IMR-90 (cell line): ENCODE results near the gene XPA. TPM values are rescaled to one million over a fixed set of nuclear protein-coding genes. Genes with fewer than 3 reads are reported as not detected.

Experiments used
- ATAC-seq: fragments of 200-7000 bp; cut with Tn5 transposase; 2 replicates; pipeline ENCODE4 v1.9.1; 2020; ENCODE audit warnings: low read depth, mild to moderate bottlenecking, moderate library complexity
- BruUV-seq: library from RNA; stranded (reverse); fragments of 400-500 nt; replicated peaks from 2 replicates; lab custom pipeline; 2021; lab: Mats Ljungman, UMichigan
- CTCF ChIA-PET: fragments of 300-600 bp; formaldehyde crosslinking; extraction: SDS; loops from one replicate; lab custom pipeline; 2021; ENCODE audit warnings: antibody characterized with exemption; lab: Yijun Ruan, JAX
- POLR2A ChIA-PET: fragments of 300-600 bp; sonication (Branson Sonifier 250); formaldehyde crosslinking; loops from one replicate; lab custom pipeline; 2022; ENCODE audit warnings: antibody characterized with exemption; ENCODE audit not compliant: unreplicated experiment; lab: Charles Lee
- DNase-seq: peaks from one replicate; pipeline ENCODE4 v3.0.0; 2013
- H2AFZ ChIP-seq: replicated peaks from 2 replicates; pipeline ENCODE3; 2013; ENCODE audit warnings: low read length, mild to moderate bottlenecking; ENCODE audit not compliant: poor library complexity
- H2AK5ac ChIP-seq: 2 replicates; pipeline ENCODE4 v1.6.1; 2013; ENCODE audit warnings: low read depth, low read length, inconsistent platforms
- H2AK9ac ChIP-seq: replicated peaks from 2 replicates; pipeline ENCODE3; 2013; ENCODE audit warnings: mild to moderate bottlenecking, low read depth, low read length, moderate library complexity; ENCODE audit not compliant: poor library complexity
- H2BK120ac ChIP-seq: 2 replicates; pipeline ENCODE4 v1.6.1; 2013; ENCODE audit warnings: low read depth, low read length, inconsistent platforms
- H2BK15ac ChIP-seq: 3 replicates; pipeline ENCODE4 v1.6.1; 2013; ENCODE audit warnings: low read depth, low read length, inconsistent platforms
- H2BK20ac ChIP-seq: 2 replicates; pipeline ENCODE4 v1.6.1; 2013; ENCODE audit warnings: low read depth, mild to moderate bottlenecking, inconsistent platforms, low read length, moderate library complexity
- H2BK5ac ChIP-seq: 2 replicates; pipeline ENCODE4 v1.6.1; 2013; ENCODE audit warnings: mild to moderate bottlenecking, low read depth, low read length, inconsistent platforms; ENCODE audit not compliant: poor library complexity, severe bottlenecking
- H3K14ac ChIP-seq: replicated peaks from 2 replicates; pipeline ENCODE4 v1.6.1; 2013; ENCODE audit warnings: low read depth, low read length, inconsistent platforms
- H3K18ac ChIP-seq: 2 replicates; pipeline ENCODE4 v1.6.1; 2013; ENCODE audit warnings: low read depth, low read length, control low read depth
- H3K23ac ChIP-seq: 2 replicates; pipeline ENCODE4 v1.6.1; 2013; ENCODE audit warnings: low read depth, low read length, inconsistent platforms
- H3K27ac ChIP-seq: 2 replicates; pipeline ENCODE4 v1.5.1; 2013; ENCODE audit warnings: mild to moderate bottlenecking, control low read depth, low read length; ENCODE audit not compliant: insufficient read depth
- H3K27me3 ChIP-seq: 2 replicates; pipeline ENCODE4 v1.6.1; 2013; ENCODE audit warnings: low read length; ENCODE audit not compliant: control insufficient read depth, insufficient read depth
- H3K36me3 ChIP-seq: 2 replicates; pipeline ENCODE4 v1.6.1; 2013; ENCODE audit warnings: low read length, mixed read lengths; ENCODE audit not compliant: control insufficient read depth, insufficient read depth
- H3K4ac ChIP-seq: 2 replicates; pipeline ENCODE4 v1.6.1; 2013; ENCODE audit warnings: low read depth, low read length, inconsistent platforms
- H3K4me1 ChIP-seq: 2 replicates; pipeline ENCODE4 v1.6.1; 2013; ENCODE audit warnings: low read length, mixed read lengths; ENCODE audit not compliant: control insufficient read depth, insufficient read depth
- H3K4me2 ChIP-seq: 2 replicates; pipeline ENCODE4 v1.6.1; 2013; ENCODE audit warnings: low read depth, mild to moderate bottlenecking, control low read depth, low read length, moderate library complexity
- H3K4me3 ChIP-seq: 2 replicates; pipeline ENCODE4 v1.5.1; 2013; ENCODE audit warnings: low read depth, mild to moderate bottlenecking, control low read depth, low read length, moderate library complexity; ENCODE audit not compliant: insufficient read depth
- H3K56ac ChIP-seq: 2 replicates; pipeline ENCODE4 v1.6.1; 2013; ENCODE audit warnings: low read length, inconsistent platforms; ENCODE audit not compliant: insufficient read depth; ENCODE audit errors: extremely low read depth
- H3K79me1 ChIP-seq, 2 experiments: 2 replicates each; pipeline ENCODE4 v1.6.1; 2013; ENCODE audit warnings: low read length in 2 of 2, inconsistent platforms in 1 of 2, low read depth in 1 of 2
- H3K9ac ChIP-seq: 2 replicates; pipeline ENCODE4 v1.6.1; 2013; ENCODE audit warnings: low read depth, low read length, control low read depth
- H3K9me1 ChIP-seq: 2 replicates; pipeline ENCODE4 v1.6.1; 2013; ENCODE audit warnings: low read length, inconsistent platforms; ENCODE audit not compliant: insufficient read depth
- H3K9me3 ChIP-seq: 2 replicates; pipeline ENCODE4 v1.6.1; 2013; ENCODE audit warnings: low read length; ENCODE audit not compliant: control insufficient read depth, insufficient read depth
- H4K20me1 ChIP-seq: 2 replicates; pipeline ENCODE4 v1.6.1; 2013; ENCODE audit warnings: low read length, inconsistent platforms; ENCODE audit not compliant: insufficient read depth
- H4K5ac ChIP-seq: 2 replicates; pipeline ENCODE4 v1.6.1; 2013; ENCODE audit warnings: mild to moderate bottlenecking, low read depth, low read length, control low read depth
- H4K8ac ChIP-seq, 2 experiments: 2 replicates each; pipeline ENCODE4 v1.6.1; 2013; ENCODE audit warnings: low read depth in 2 of 2, low read length in 2 of 2, control low read depth in 1 of 2, inconsistent platforms in 1 of 2
- H4K91ac ChIP-seq: 2 replicates; pipeline ENCODE4 v1.6.1; 2013; ENCODE audit warnings: low read depth, low read length, inconsistent platforms; ENCODE audit not compliant: insufficient read depth
- BHLHE40 ChIP-seq: fragments of 150-350 bp; IDR thresholded peaks from 2 replicates; pipeline ENCODE4 v1.6.1; 2016; ENCODE audit warnings: mild to moderate bottlenecking, low read depth, low read length
- CEBPB ChIP-seq: IDR thresholded peaks from 2 replicates; pipeline ENCODE4 v1.6.1; 2012; ENCODE audit warnings: low read depth, low read length, improper control_type of control experiment
- CHD1 ChIP-seq: IDR thresholded peaks from 2 replicates; pipeline ENCODE4 v1.6.1; 2012; ENCODE audit warnings: low read depth, low read length, improper control_type of control experiment
- FOS ChIP-seq: fragments of 150-350 bp; IDR thresholded peaks from 2 replicates; pipeline ENCODE4 v1.6.1; 2016; ENCODE audit warnings: low read depth, low read length
- MAFK ChIP-seq: IDR thresholded peaks from 2 replicates; pipeline ENCODE4 v1.6.1; 2012; ENCODE audit warnings: low read depth, low read length, improper control_type of control experiment
- MAZ ChIP-seq: IDR thresholded peaks from 2 replicates; pipeline ENCODE4 v1.6.1; 2012; ENCODE audit warnings: low read depth, mild to moderate bottlenecking, low read length, improper control_type of control experiment, moderate library complexity, borderline replicate concordance
- MXI1 ChIP-seq: IDR thresholded peaks from 2 replicates; pipeline ENCODE4 v1.6.1; 2012; ENCODE audit warnings: low read depth, mild to moderate bottlenecking, low read length, moderate library complexity, borderline replicate concordance
- NFE2L2 ChIP-seq: fragments of 150-350 bp; IDR thresholded peaks from 2 replicates; pipeline ENCODE4 v1.6.1; 2016; ENCODE audit warnings: low read depth, mild to moderate bottlenecking, low read length
- POLR2A ChIP-seq: IDR thresholded peaks from 2 replicates; pipeline ENCODE4 v1.6.1; 2012; ENCODE audit warnings: mild to moderate bottlenecking, low read depth, low read length
- RAD21 ChIP-seq: IDR thresholded peaks from 2 replicates; pipeline ENCODE4 v1.6.1; 2012; ENCODE audit warnings: low read length, improper control_type of control experiment
- RCOR1 ChIP-seq: IDR thresholded peaks from 2 replicates; pipeline ENCODE4 v1.6.1; 2012; ENCODE audit warnings: mild to moderate bottlenecking, low read length, improper control_type of control experiment; ENCODE audit not compliant: insufficient replicate concordance
- RFX5 ChIP-seq: IDR thresholded peaks from 2 replicates; pipeline ENCODE4 v1.8.0; 2012; ENCODE audit warnings: low read depth, mild to moderate bottlenecking, low read length, moderate library complexity
- SMC3 ChIP-seq: fragments of 150-350 bp; IDR thresholded peaks from 2 replicates; pipeline ENCODE4 v1.6.1; 2016; ENCODE audit warnings: low read depth, mild to moderate bottlenecking, antibody characterized with exemption, low read length, moderate library complexity
- dilution Hi-C: fragments of 300-500 bp; cut with HindIII; formaldehyde crosslinking; loops from one replicate; pipeline ENCODE4 v1.14.3; 2018; ENCODE audit warnings: low sequenced_read_pairs; ENCODE audit not compliant: unreplicated experiment
- in situ Hi-C: fragments of 300-500 bp; cut with MboI; formaldehyde crosslinking; loops from 3 replicates; pipeline ENCODE4 v1.14.3; 2019; ENCODE audit warnings: low sequenced_read_pairs, inconsistent platforms, mixed read lengths
- intact Hi-C: fragments of 100-400 bp; cut with micrococcal nuclease; formaldehyde crosslinking; loops from 2 replicates; pipeline ENCODE4 v1.10.0; 2022
- polyA plus RNA-seq, 3 experiments: library from polyadenylated mRNA; depleted of rRNA; stranded (reverse); fragments of >200 nt; gene quantifications; 2 replicates each; pipeline ENCODE4 v1.2.3, GENCODE V29; 2012; ENCODE audit warnings: low replicate concordance in 1 of 3
- total RNA-seq: library from RNA; depleted of rRNA; stranded (reverse); fragments of >200 nt; gene quantifications from 2 replicates; pipeline ENCODE4 v1.2.3, GENCODE V29; 2012
- TF ChIP-seq, protein P1 (sequence below): conservative IDR thresholded peaks from 2 replicates; pipeline ENCODE4 v1.5.1; 2012; ENCODE audit warnings: mild to moderate bottlenecking, low read depth, low read length, improper control_type of control experiment
- TF ChIP-seq, protein P2 (sequence below): fragments of 150-350 bp; IDR thresholded peaks from 2 replicates; pipeline ENCODE4 v1.6.1; 2017; ENCODE audit warnings: mild to moderate bottlenecking, antibody characterized with exemption, low read length, low read depth
- TF ChIP-seq, protein P3 (sequence below): fragments of 150-350 bp; IDR thresholded peaks from 2 replicates; pipeline ENCODE4 v1.6.1; 2016; ENCODE audit warnings: low read depth, mild to moderate bottlenecking, low read length, moderate library complexity, borderline replicate concordance

Gene XPA
- total and polyA plus RNA-seq, 2 of the 4 experiments (the other 2 are of a cell fraction) = 1.4 to 2.2 TPM

DNA sequence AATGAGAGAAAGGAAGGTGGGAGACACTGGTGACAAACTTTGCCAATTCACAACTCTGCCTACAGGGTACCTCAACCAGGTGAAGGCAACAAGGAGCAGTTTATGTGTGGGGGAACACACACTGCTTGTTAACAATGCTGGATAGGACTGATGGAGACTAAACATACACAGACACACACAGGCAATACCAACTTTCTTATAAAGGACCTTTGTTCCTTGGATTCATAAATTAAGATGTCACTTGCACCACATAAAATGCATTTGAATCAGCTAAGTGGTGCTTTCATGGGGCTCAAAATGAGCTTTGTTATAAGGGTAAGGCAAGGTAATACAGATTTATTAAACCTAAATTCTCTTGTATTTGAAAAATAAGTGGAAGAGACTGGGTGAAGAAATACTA lies 68.0 kb downstream of the XPA start:
- CTCF ChIA-PET = interaction anchor here (1.0 kb wide), 1 partner anchor 170 kb away, joined by 3 read pairs; no protein-coding TSS in a partner anchor

More for the DNA sequence above, 68.0 kb downstream of the XPA start:
- peaks cover 9% of the 10 kb centered on the region for H3K4me1 ChIP-seq
- H3K18ac ChIP-seq = no peak overlapping the region
- H3K14ac ChIP-seq = no peak overlapping the region
- POLR2A ChIA-PET = no interaction called here
- H2AFZ ChIP-seq = no peak overlapping the region
- H3K27me3 ChIP-seq = no peaks in the 10 kb centered on the region
- BruUV-seq = no TSS peak
- no peak overlapping the region for H2BK20ac ChIP-seq
- no peak overlapping the region for H4K5ac ChIP-seq
- no peak for TF ChIP-seq POLR2A
- TF ChIP-seq RAD21 = no peak
- TF ChIP-seq, protein P1, sequence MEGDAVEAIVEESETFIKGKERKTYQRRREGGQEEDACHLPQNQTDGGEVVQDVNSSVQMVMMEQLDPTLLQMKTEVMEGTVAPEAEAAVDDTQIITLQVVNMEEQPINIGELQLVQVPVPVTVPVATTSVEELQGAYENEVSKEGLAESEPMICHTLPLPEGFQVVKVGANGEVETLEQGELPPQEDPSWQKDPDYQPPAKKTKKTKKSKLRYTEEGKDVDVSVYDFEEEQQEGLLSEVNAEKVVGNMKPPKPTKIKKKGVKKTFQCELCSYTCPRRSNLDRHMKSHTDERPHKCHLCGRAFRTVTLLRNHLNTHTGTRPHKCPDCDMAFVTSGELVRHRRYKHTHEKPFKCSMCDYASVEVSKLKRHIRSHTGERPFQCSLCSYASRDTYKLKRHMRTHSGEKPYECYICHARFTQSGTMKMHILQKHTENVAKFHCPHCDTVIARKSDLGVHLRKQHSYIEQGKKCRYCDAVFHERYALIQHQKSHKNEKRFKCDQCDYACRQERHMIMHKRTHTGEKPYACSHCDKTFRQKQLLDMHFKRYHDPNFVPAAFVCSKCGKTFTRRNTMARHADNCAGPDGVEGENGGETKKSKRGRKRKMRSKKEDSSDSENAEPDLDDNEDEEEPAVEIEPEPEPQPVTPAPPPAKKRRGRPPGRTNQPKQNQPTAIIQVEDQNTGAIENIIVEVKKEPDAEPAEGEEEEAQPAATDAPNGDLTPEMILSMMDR = no peak
- no peak for TF ChIP-seq CHD1
- no peak for TF ChIP-seq FOS
- no peak for TF ChIP-seq MXI1
- TF ChIP-seq BHLHE40 = no peak
- TF ChIP-seq MAFK = no peak
- no peak for TF ChIP-seq NFE2L2
- no peak for TF ChIP-seq SMC3
- TF ChIP-seq, protein P2, sequence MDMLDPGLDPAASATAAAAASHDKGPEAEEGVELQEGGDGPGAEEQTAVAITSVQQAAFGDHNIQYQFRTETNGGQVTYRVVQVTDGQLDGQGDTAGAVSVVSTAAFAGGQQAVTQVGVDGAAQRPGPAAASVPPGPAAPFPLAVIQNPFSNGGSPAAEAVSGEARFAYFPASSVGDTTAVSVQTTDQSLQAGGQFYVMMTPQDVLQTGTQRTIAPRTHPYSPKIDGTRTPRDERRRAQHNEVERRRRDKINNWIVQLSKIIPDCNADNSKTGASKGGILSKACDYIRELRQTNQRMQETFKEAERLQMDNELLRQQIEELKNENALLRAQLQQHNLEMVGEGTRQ = no peak
- no peak for TF ChIP-seq RFX5
- TF ChIP-seq CEBPB = no peak
- TF ChIP-seq, protein P3, sequence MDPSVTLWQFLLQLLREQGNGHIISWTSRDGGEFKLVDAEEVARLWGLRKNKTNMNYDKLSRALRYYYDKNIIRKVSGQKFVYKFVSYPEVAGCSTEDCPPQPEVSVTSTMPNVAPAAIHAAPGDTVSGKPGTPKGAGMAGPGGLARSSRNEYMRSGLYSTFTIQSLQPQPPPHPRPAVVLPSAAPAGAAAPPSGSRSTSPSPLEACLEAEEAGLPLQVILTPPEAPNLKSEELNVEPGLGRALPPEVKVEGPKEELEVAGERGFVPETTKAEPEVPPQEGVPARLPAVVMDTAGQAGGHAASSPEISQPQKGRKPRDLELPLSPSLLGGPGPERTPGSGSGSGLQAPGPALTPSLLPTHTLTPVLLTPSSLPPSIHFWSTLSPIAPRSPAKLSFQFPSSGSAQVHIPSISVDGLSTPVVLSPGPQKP = no peak
- no peak for TF ChIP-seq RCOR1
- no peak for TF ChIP-seq MAZ
- H3K9me1 ChIP-seq = peaks cover 6% of the 10 kb centered on the region
- H2AK5ac ChIP-seq = peak overlapping the region; percentile 60; the same call in 1 of the 2 replicates
- peaks cover 12% of the 10 kb centered on the region for H4K20me1 ChIP-seq
- no peak overlapping the region for H3K4me3 ChIP-seq
- H3K36me3 ChIP-seq = peaks cover 4% of the 10 kb centered on the region
- H3K4ac ChIP-seq = no peak overlapping the region
- H3K23ac ChIP-seq = peak overlapping the region; percentile 84
- peaks cover 28 to 50% of the 10 kb centered on the region in 2 experiments for H3K79me1 ChIP-seq
- no peaks in the 10 kb centered on the region for H3K9me3 ChIP-seq
- dilution Hi-C loops (no loop called here), in situ Hi-C loops (no loop called here), intact Hi-C loops (no loop called here)
- ATAC-seq (no peak), DNase-seq (no peak)
- no peak overlapping the region for H3K4me2 ChIP-seq
- no peak overlapping the region for H2AK9ac ChIP-seq
- H2BK5ac ChIP-seq = no peak overlapping the region
- H4K91ac ChIP-seq = no peak overlapping the region
- H3K9ac ChIP-seq = no peak overlapping the region
- no peak overlapping the region for H2BK120ac ChIP-seq
- no peak overlapping the region for H3K27ac ChIP-seq
- H3K56ac ChIP-seq = no peak overlapping the region
- H4K8ac ChIP-seq = no peak overlapping the region
- no peak overlapping the region for H2BK15ac ChIP-seq
